Osteoblast (primary cell): ENCODE data around the gene LCT. TPM values are rescaled to one million over a fixed set of nuclear protein-coding genes. Genes with fewer than 3 reads are reported as not detected.
"Not testable (repeated sequence)": the region's sequence is repeated elsewhere in the genome, so short reads cannot be mapped to it uniquely, and the experiment has no call there.

Experiments
- DNase-seq: peaks from one replicate; pipeline ENCODE4 v3.0.0; 2011; ENCODE audit warnings: low spot score, mixed read lengths; ENCODE audit not compliant: insufficient read length; ENCODE audit errors: missing footprints
- H2AFZ ChIP-seq: 2 replicates; pipeline ENCODE4 v1.6.0; 2011; ENCODE audit warnings: mild to moderate bottlenecking, low read length
- H3K27ac ChIP-seq: 2 replicates; pipeline ENCODE4 v1.5.1; 2011; ENCODE audit warnings: mild to moderate bottlenecking, low read depth, low read length, moderate library complexity
- H3K27me3 ChIP-seq: 2 replicates; pipeline ENCODE4 v1.6.0; 2012; ENCODE audit warnings: mild to moderate bottlenecking, control low read depth, inconsistent platforms, low read length, moderate library complexity; ENCODE audit not compliant: insufficient read depth
- H3K36me3 ChIP-seq: 2 replicates; pipeline ENCODE4 v1.5.1; 2011; ENCODE audit warnings: mild to moderate bottlenecking, low read length, control low read depth, moderate library complexity; ENCODE audit not compliant: insufficient read depth
- H3K4me1 ChIP-seq: 2 replicates; pipeline ENCODE4 v1.5.1; 2011; ENCODE audit warnings: mild to moderate bottlenecking, low read length, control low read depth, moderate library complexity; ENCODE audit not compliant: insufficient read depth
- H3K4me2 ChIP-seq: 2 replicates; pipeline ENCODE4 v1.6.0; 2011; ENCODE audit warnings: mild to moderate bottlenecking, low read length; ENCODE audit not compliant: insufficient read depth
- H3K4me3 ChIP-seq: fragments of 200-600 bp; sonication (generic); 3 replicates; pipeline ENCODE4 v1.5.1; 2012; ENCODE audit warnings: mild to moderate bottlenecking, low read length, inconsistent platforms; ENCODE audit not compliant: insufficient read depth
- H3K79me2 ChIP-seq: 2 replicates; pipeline ENCODE4 v1.6.0; 2012; ENCODE audit warnings: mild to moderate bottlenecking, low read length, control low read depth, inconsistent platforms; ENCODE audit not compliant: insufficient read depth
- H3K9me3 ChIP-seq: 2 replicates; pipeline ENCODE4 v1.5.1; 2011; ENCODE audit warnings: low read depth, low read length, control low read depth
- H4K20me1 ChIP-seq: 2 replicates; pipeline ENCODE4 v1.6.0; 2012; ENCODE audit warnings: mild to moderate bottlenecking, low read length, control low read depth; ENCODE audit not compliant: insufficient read depth
- CTCF ChIP-seq: IDR thresholded peaks from 2 replicates; pipeline ENCODE4 v1.5.1; 2011; ENCODE audit warnings: mild to moderate bottlenecking, low read depth, low read length, moderate library complexity; ENCODE audit errors: extremely low read depth
- total RNA-seq: library from RNA; depleted of rRNA; stranded (reverse); fragments of >200 nt; gene quantifications from 2 replicates; pipeline ENCODE4 v1.2.3, GENCODE V29; 2012

LCT gene
- total RNA-seq, result under 0.01 TPM in 2 replicates

GRCh38 chr2:135836596-135837270 is at the start of gene LCT:
Gene LCT (minus strand): TSS chr2:135837184. CDS start chr2:135837169, 15 bp downstream.
- H2AFZ ChIP-seq, result no peak within 1 kb of the TSS
- no peaks in the 10 kb centered on the region for H3K36me3 ChIP-seq
- H4K20me1 ChIP-seq, result no peaks in the 10 kb centered on the region
- peaks cover 28% of the 10 kb centered on the region for H3K4me1 ChIP-seq
- H3K9me3 ChIP-seq, result no peaks in the 10 kb centered on the region
- H3K4me2 ChIP-seq, result no peak within 1 kb of the TSS
- H3K27me3 ChIP-seq, result no peaks in the 10 kb centered on the region
- TF ChIP-seq CTCF, result no peak
- no peak within 1 kb of the TSS for H3K27ac ChIP-seq
- no peaks in the 10 kb centered on the region for H3K79me2 ChIP-seq
- DNase-seq, result no peak
- no peak within 1 kb of the TSS for H3K4me3 ChIP-seq

- H3K9me3 ChIP-seq, result no peaks in the 10 kb centered on the region
- no peak for TF ChIP-seq CTCF
- H3K27me3 ChIP-seq, result peaks cover 4% of the 10 kb centered on the region
- no peak overlapping the region for H3K4me2 ChIP-seq
- H3K79me2 ChIP-seq, result no peaks in the 10 kb centered on the region
- H3K4me3 ChIP-seq, result no peak overlapping the region
- no peaks in the 10 kb centered on the region for H3K4me1 ChIP-seq
- no peak for DNase-seq
- H3K27ac ChIP-seq, result no peak overlapping the region
- no peaks in the 10 kb centered on the region for H3K36me3 ChIP-seq
- no peak overlapping the region for H2AFZ ChIP-seq
- no peaks in the 10 kb centered on the region for H4K20me1 ChIP-seq
These were observed 48.7 kb upstream of the LCT start for GRCh38 chr2:135885709-135886108.

- DNase-seq, result no peak
- no peak overlapping the region for H3K27ac ChIP-seq
- no peak overlapping the region for H3K4me2 ChIP-seq
- no peaks in the 10 kb centered on the region for H3K79me2 ChIP-seq
- H3K27me3 ChIP-seq, result peaks cover 4% of the 10 kb centered on the region
- TF ChIP-seq CTCF, result no peak
- no peaks in the 10 kb centered on the region for H3K9me3 ChIP-seq
- no peaks in the 10 kb centered on the region for H3K4me1 ChIP-seq
- no peak overlapping the region for H3K4me3 ChIP-seq
- no peaks in the 10 kb centered on the region for H3K36me3 ChIP-seq
- no peaks in the 10 kb centered on the region for H4K20me1 ChIP-seq
- H2AFZ ChIP-seq, result no peak overlapping the region
These were observed 45.4 kb upstream of the LCT start for GRCh38 chr2:135882415-135882814.

GRCh38 chr2:135876770-135877169 is 39.8 kb upstream of the LCT start:
- Histone ChIP-seq H2AFZ (peak overlapping the region; percentile 75), H3K4me2 (peak overlapping the region; percentile 98), H3K4me3 (peak overlapping the region; percentile 88), H3K4me1 (peaks cover 23% of the 10 kb centered on the region), H3K79me2 (peaks cover 35% of the 10 kb centered on the region)
- H3K27me3 ChIP-seq, H3K27ac ChIP-seq, DNase-seq, H4K20me1 ChIP-seq, H3K9me3 ChIP-seq, H3K36me3 ChIP-seq: not testable (repeated sequence)
